Measurements from ENCODE around the gene CFAP46. TPM values are rescaled to one million over a fixed set of nuclear protein-coding genes. Genes with fewer than 3 reads are reported as not detected.

Gene CFAP46
- total and polyA plus RNA-seq, 2 of the 8 experiments (the other 6 are each of a cell fraction or from before 2014, with no cell fraction given): 2.6 to 4.8 TPM

DNA sequence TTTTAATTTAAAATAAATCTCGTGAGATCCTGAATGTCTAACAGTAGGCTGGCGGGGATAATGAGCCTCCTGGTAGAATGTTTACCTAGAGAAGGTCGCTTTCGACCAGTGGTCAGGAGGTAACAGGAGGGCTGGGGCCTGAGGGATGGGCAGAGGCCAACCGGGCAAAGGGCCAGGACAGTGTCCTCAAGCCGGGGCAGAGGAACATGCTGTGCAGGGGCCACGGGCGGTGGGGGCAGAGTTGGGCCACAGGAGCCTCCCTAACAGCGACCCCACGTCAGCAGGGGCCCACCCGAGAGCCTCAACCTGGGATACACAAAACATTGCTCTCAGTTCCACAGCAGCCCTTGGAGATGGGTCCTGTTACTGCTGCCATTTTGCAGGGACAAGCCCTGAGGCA lies 14.5 kb downstream of the CFAP46 start:
- Histone ChIP-seq H3K4me2 (ENCODE audit: insufficient read depth in 1 of 2, low read depth in 2 of 2, low read length in 2 of 2) (no peak overlapping the region), H3K18ac (ENCODE audit: extremely low read depth, low read length) (no peak overlapping the region), H3K9ac (replicated peaks in 1 of 4; ENCODE audit: extremely low read depth in 1 of 4, low read depth in 3 of 4, low read length in 3 of 4) (no peak overlapping the region), H3K56ac (replicated peaks; ENCODE audit: insufficient read length, low read depth, low read length) (no peak overlapping the region), H3K23ac (ENCODE audit: insufficient read length) (no peak overlapping the region), H3K4me1 (replicated peaks in 1 of 4; ENCODE audit: control insufficient read depth in 3 of 4, insufficient read depth in 4 of 4, low read length in 3 of 4) (no peaks in the 10 kb centered on the region), H4K8ac (ENCODE audit: extremely low read depth, insufficient read depth, low read length) (no peak overlapping the region), H2AFZ (ENCODE audit: low read length) (no peak overlapping the region), H3K36me3 (ENCODE audit: control insufficient read depth in 2 of 4, insufficient read depth in 4 of 4, low read length in 3 of 4) (no peaks in the 10 kb centered on the region), H2BK120ac (replicated peaks; ENCODE audit: low read depth, low read length) (no peak overlapping the region), H3K14ac (ENCODE audit: insufficient read length) (no peak overlapping the region), H3K4ac (replicated peaks; ENCODE audit: insufficient read length, low read depth, low read length) (no peak overlapping the region), H2AK5ac (ENCODE audit: low read depth, low read length) (no peak overlapping the region), H3K79me2 (ENCODE audit: control insufficient read depth in 1 of 2, insufficient read depth in 2 of 2, low read length in 2 of 2) (no peaks in the 10 kb centered on the region), H3K23me2 (ENCODE audit: low read depth, low read length) (no peaks in the 10 kb centered on the region), H4K20me1 (replicated peaks in 1 of 2; ENCODE audit: control insufficient read depth in 1 of 2, insufficient read depth in 2 of 2, low read length in 2 of 2) (peaks cover 2 to 5% of the 10 kb centered on the region in 2 experiments), H3K27me3 (replicated peaks in 1 of 4; ENCODE audit: control insufficient read depth in 3 of 4, extremely low read depth in 1 of 4, insufficient read depth in 3 of 4, low read length in 3 of 4) (no peaks in the 10 kb centered on the region), H3K4me3 (ENCODE audit: extremely low read depth in 1 of 4, insufficient read depth in 2 of 4, low read depth in 3 of 4, low read length in 4 of 4) (no peak overlapping the region), H3K27ac (ENCODE audit: low read depth, low read length) (no peak overlapping the region), H2BK20ac (ENCODE audit: low read length) (no peak overlapping the region), H4K5ac (ENCODE audit: insufficient read length, low read depth, low read length) (no peak overlapping the region), H3K9me3 (ENCODE audit: insufficient read depth in 2 of 2, low read depth in 1 of 2, low read length in 1 of 2) (no peaks in the 10 kb centered on the region; a peak in 1 of 4 replicates), H2BK15ac (ENCODE audit: low read length) (no peak overlapping the region), H4K91ac (replicated peaks; ENCODE audit: insufficient read length, low read length) (no peak overlapping the region), H3K79me1 (ENCODE audit: low read depth, low read length) (no peaks in the 10 kb centered on the region), H2BK12ac (ENCODE audit: low read depth, low read length) (no peak overlapping the region), H2BK5ac (ENCODE audit: low read depth, low read length) (no peak overlapping the region)
- no peak for FAIRE-seq
- WGBS, 2 experiments (ENCODE audit: extremely low coverage in 1 of 2, insufficient coverage in 1 of 2, insufficient read length in 1 of 2, insufficient replicate concordance in 2 of 2, low coverage in 1 of 2, low lambda C conversion rate in 2 of 2, missing lambda C conversion rate in 1 of 2): 94% methylated on average over 6 of the region's 11 CpGs; no CpG with 5 or more reads in 1 of the 2 experiments
- ChIA-PET POLR2A (ENCODE audit: partially characterized antibody) (interaction anchor here (1.1 kb wide), 1 partner anchor 13 kb away, joined by 3 read pairs; no protein-coding TSS in a partner anchor), CTCF (ENCODE audit: partially characterized antibody) (interaction anchor here (1.3 to 1.8 kb wide), 2 partner anchors 23 to 39 kb away, joined by 4 to 6 read pairs; no protein-coding TSS in a partner anchor)
- TF ChIP-seq SIRT6 (IDR thresholded peaks at IDR 0.05; ENCODE audit: low read length) (no peak), PHF8 (conservative IDR thresholded peaks at IDR 0.05; ENCODE audit: low read depth, low read length) (no peak), EP300 (IDR thresholded peaks at IDR 0.05; ENCODE audit: borderline replicate concordance in 1 of 2, low read depth in 2 of 2, low read length in 2 of 2) (no peak), SUZ12 (IDR thresholded peaks at IDR 0.05; ENCODE audit: low read length) (no peak), YY1 (IDR thresholded peaks at IDR 0.05; ENCODE audit: low read depth, low read length) (no peak), HDAC2 (IDR thresholded peaks at IDR 0.05; ENCODE audit: borderline replicate concordance in 1 of 2, low read depth in 2 of 2, low read length in 2 of 2) (no peak), TAF7 (optimal IDR thresholded peaks at IDR 0.05; ENCODE audit: borderline replicate concordance, low read depth, low read length) (no peak), SRF (IDR thresholded peaks at IDR 0.05; ENCODE audit: low read depth, low read length) (no peak), SP4 (IDR thresholded peaks at IDR 0.05; ENCODE audit: low read length) (no peak), CREB1 (IDR thresholded peaks at IDR 0.05) (no peak)
- DNase-seq (ENCODE audit: low read depth in 1 of 2, low spot score in 2 of 2): no peak
